ENCODE data around the gene CATSPERE.
"Not testable (repeated sequence)": the region's sequence is repeated elsewhere in the genome, so short reads cannot be mapped to it uniquely, and the experiment has no call there.

Gene CATSPERE

DNA sequence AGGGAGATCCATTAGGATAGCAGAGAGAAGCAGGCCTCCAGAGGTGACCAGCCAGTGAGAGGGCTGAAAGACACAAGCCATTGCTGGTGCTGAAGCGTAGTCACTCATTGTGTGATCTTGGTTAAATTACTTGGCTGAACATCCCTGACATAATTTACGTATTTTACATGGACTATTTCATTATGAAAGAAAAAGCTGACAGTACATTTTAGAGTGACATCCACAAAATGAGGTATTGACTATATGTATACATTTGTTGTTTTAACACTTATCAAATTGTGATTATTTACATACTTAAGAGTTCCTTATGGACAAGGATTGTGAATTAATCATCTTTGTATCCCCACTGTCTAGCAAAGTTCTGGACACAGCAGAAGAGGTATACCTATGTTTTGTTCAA lies 206.7 kb downstream of the CATSPERE start:
- TF ChIP-seq, protein P1, sequence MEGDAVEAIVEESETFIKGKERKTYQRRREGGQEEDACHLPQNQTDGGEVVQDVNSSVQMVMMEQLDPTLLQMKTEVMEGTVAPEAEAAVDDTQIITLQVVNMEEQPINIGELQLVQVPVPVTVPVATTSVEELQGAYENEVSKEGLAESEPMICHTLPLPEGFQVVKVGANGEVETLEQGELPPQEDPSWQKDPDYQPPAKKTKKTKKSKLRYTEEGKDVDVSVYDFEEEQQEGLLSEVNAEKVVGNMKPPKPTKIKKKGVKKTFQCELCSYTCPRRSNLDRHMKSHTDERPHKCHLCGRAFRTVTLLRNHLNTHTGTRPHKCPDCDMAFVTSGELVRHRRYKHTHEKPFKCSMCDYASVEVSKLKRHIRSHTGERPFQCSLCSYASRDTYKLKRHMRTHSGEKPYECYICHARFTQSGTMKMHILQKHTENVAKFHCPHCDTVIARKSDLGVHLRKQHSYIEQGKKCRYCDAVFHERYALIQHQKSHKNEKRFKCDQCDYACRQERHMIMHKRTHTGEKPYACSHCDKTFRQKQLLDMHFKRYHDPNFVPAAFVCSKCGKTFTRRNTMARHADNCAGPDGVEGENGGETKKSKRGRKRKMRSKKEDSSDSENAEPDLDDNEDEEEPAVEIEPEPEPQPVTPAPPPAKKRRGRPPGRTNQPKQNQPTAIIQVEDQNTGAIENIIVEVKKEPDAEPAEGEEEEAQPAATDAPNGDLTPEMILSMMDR (IDR thresholded peaks at IDR 0.05; ENCODE audit: low read depth, low read length, missing control alignments): no peak
- H3K4me3 ChIP-seq (replicated peaks; ENCODE audit: low read depth, low read length): no peak overlapping the region
- DNase-seq (ENCODE audit: extremely low read depth, low read depth): no peak

GRCh38 chr1:244672946-244673682 lies 212.0 kb downstream of the CATSPERE start:
- peak overlapping the region; percentile 10; the same call in 1 of the 2 replicates for H3K4me3 ChIP-seq (replicated peaks; ENCODE audit: low read depth, low read length)
- no peak for DNase-seq (ENCODE audit: extremely low read depth, low read depth)
- TF ChIP-seq, protein P1 (IDR thresholded peaks at IDR 0.05; ENCODE audit: low read depth, low read length, missing control alignments): no peak

GRCh38 chr1:244674446-244674845 lies 213.4 kb downstream of the CATSPERE start:
- no peak for DNase-seq (ENCODE audit: extremely low read depth, low read depth)
- TF ChIP-seq, protein P1 (IDR thresholded peaks at IDR 0.05; ENCODE audit: low read depth, low read length, missing control alignments): no peak
- no peak overlapping the region for H3K4me3 ChIP-seq (replicated peaks; ENCODE audit: low read depth, low read length)

DNA sequence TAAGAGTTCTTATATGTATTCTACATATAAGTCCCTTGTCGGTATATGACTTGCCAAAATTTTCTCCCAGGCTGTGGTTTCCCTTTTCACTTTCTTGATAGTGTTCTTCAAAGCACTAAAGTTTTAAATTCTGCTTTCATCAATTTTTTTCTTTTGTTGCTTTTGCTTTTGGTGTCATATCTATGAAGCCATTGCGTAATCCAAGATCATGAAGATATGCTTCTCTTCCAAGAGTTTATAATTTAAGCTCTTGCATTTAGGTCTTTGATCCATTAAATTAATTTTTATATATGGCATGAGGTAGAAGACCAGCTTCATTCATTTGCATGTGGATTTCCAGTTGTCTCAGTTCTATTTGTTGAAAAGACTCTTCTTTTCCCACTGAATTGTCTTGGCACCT lies 214.1 kb downstream of the CATSPERE start:
- H3K4me3 ChIP-seq (replicated peaks; ENCODE audit: low read depth, low read length): no peak overlapping the region
- DNase-seq (ENCODE audit: extremely low read depth, low read depth): no peak
- TF ChIP-seq, protein P1 (IDR thresholded peaks at IDR 0.05; ENCODE audit: low read depth, low read length, missing control alignments): no peak

GRCh38 chr1:244678697-244679096 lies 217.6 kb downstream of the CATSPERE start:
- TF ChIP-seq, protein P1 (IDR thresholded peaks at IDR 0.05; ENCODE audit: low read depth, low read length, missing control alignments): no peak
- no peak overlapping the region for H3K4me3 ChIP-seq (replicated peaks; ENCODE audit: low read depth, low read length)
- DNase-seq (ENCODE audit: extremely low read depth, low read depth): no peak

DNA sequence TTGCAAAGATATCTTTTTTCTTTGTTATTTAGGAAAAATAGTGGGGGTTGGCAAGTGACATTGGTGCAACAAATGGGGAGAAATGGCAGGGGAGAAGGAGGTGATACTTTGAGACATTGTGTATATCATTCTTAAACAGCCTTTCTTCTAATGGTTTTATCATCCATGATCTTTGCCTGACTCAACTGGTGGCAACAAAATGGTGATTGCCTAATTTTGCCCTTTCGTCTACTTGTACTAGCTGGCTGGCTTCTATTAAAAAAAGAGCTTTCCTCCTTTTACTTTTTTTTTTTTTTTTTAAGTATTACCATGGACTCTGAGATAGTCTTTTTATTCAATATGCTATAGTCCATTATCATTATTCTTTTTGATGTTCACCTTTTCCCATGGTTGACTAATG lies 219.6 kb downstream of the CATSPERE start:
- TF ChIP-seq, protein P1 (IDR thresholded peaks at IDR 0.05; ENCODE audit: low read depth, low read length, missing control alignments): no peak
- H3K4me3 ChIP-seq (replicated peaks; ENCODE audit: low read depth, low read length): no peak overlapping the region
- no peak for DNase-seq (ENCODE audit: extremely low read depth, low read depth)

DNA sequence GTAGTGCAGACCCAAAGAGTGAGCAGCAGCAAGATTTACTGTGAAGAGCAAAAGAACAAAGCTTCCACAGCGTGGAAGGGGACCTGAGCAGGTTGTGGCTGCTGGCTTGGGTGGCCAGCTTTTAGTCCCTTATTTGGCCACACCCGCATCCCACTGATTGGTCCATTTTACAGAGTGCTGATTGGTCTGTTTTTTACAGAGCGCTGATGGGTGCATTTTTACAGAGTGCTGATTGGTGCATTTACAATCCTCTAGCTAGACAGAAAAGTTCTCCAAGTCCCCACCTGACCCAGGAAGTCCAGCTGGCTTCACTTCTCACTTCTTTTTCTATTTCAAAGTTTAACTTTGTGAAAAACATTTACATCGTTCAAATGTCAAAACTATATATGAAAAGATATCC lies 221.0 kb downstream of the CATSPERE start:
- not testable (repeated sequence) for DNase-seq (ENCODE audit: extremely low read depth, low read depth); H3K4me3 ChIP-seq (replicated peaks; ENCODE audit: low read depth, low read length)
